Stomach (tissue), 9 donors: ENCODE results near the gene TGFB1. TPM values are rescaled to one million over a fixed set of nuclear protein-coding genes. Genes with fewer than 3 reads are reported as not detected.

Experiments used
- DNase-seq, 2 donors: peaks; one replicate each; pipeline versions ENCODE4 v3.0.0 to v3.0.0-alpha.2; 2013 to 2019
- H3K27ac ChIP-seq, 5 donors: fragments of 200-600 bp in 4 of 5; sonication (generic) in 4 of 5; one replicate each; pipeline ENCODE4 v1.5.1; 2013 to 2019; ENCODE audit warnings: mild to moderate bottlenecking in 1 of 5, moderate library complexity in 1 of 5
- H3K27me3 ChIP-seq, 3 donors: fragments of 200-600 bp; sonication (generic); one replicate each; pipeline ENCODE4 v1.5.1; 2017 to 2019; ENCODE audit warnings: mixed run types in 1 of 3
- H3K36me3 ChIP-seq, 4 donors: fragments of 200-600 bp; sonication (generic); 1 replicate in 3 of 4; 2 replicates in 1 of 4; pipeline ENCODE4 v1.5.1; 2016 to 2019
- H3K4me1 ChIP-seq, 4 donors: fragments of 200-600 bp; sonication (generic); one replicate each; pipeline ENCODE4 v1.5.1; 2016 to 2019
- H3K4me3 ChIP-seq, 4 donors: fragments of 200-600 bp; sonication (generic) in 3 of 4; one replicate each; pipeline ENCODE4 v1.5.1; 2016 to 2019; ENCODE audit warnings: mild to moderate bottlenecking in 1 of 4
- H3K9me3 ChIP-seq, 4 donors: fragments of 200-600 bp; sonication (generic); one replicate each; pipeline ENCODE4 v1.5.1; 2016 to 2019
- CTCF ChIP-seq, 7 experiments: fragments of 450-650 bp in 4 of 7; fragments of 200-600 bp in 3 of 7; sonication (generic) in 3 of 7; IDR thresholded peaks; one replicate each; pipeline ENCODE4 v1.5.1; 2016 to 2019; ENCODE audit warnings: antibody characterized with exemption in 7 of 7, control low read depth in 2 of 7, mild to moderate bottlenecking in 1 of 7
- EP300 ChIP-seq: sonication (generic); formaldehyde crosslinking; IDR thresholded peaks from one replicate; pipeline ENCODE4 v1.6.1; 2017; ENCODE audit warnings: antibody characterized with exemption
- POLR2A ChIP-seq, 4 donors: fragments of 450-650 bp; IDR thresholded peaks; one replicate each; pipeline ENCODE4 v1.6.1; 2016; ENCODE audit warnings: antibody characterized with exemption in 4 of 4, control low read depth in 2 of 4, mild to moderate bottlenecking in 1 of 4, moderate library complexity in 1 of 4
- POLR2AphosphoS5 ChIP-seq, 3 donors: sonication (generic); formaldehyde crosslinking; IDR thresholded peaks; one replicate each; pipeline ENCODE4 v1.6.1; 2016; ENCODE audit warnings: antibody characterized with exemption in 3 of 3
- WGBS, 5 donors: extraction: QIAGEN DNeasy Blood & Tissue Kit in 3 of 5; methylation state at CpG; one replicate each; pipeline versions ENCODE4 v1.1.5 to v1.1.7; 2013 to 2018; 5-methylcytosine and 5-hydroxymethylcytosine counted together
- intact Hi-C: fragments of 100-400 bp; cut with DNase I; formaldehyde crosslinking; loops from one replicate; pipeline ENCODE4 v1.15.1; 2023; ENCODE audit warnings: low total_unique reads
- polyA plus RNA-seq, 3 donors: library from polyadenylated mRNA; stranded (reverse); fragments of 200-250 nt; gene quantifications; one replicate each; pipeline ENCODE4 v1.2.3, GENCODE V29; 2013
- total RNA-seq, 5 donors: library from RNA; depleted of rRNA; stranded (reverse); fragments of >200 nt; gene quantifications; one replicate each; pipeline versions ENCODE4 v1.1.0 to v1.2.3, GENCODE V29; 2014 to 2016
- donor health status: healthy with polysubstance abuse.
- donor health status: Bipolar disorder and iron deficiency.
- donor health status: healthy.

Gene TGFB1
- total and polyA plus RNA-seq, 8 donors = 1.3 to 54.3 (median 14.5) TPM

GRCh38 chr19:41328157-41328841 is 25.4 kb downstream of the TGFB1 start:
- no peak for DNase-seq
- WGBS, 5 donors = 24 to 49% (median 26%) methylated on average over 17 to 22 of the region's 22 CpGs
- Histone ChIP-seq H3K27ac (peak overlapping the region; percentile 47 to 91 (median 87)), H3K9me3 (no peaks in the 10 kb centered on the region), H3K4me3 (peak overlapping the region; percentile 29 to 44 (median 34)), H3K36me3 (peaks cover 13 to 45% (median 38%) of the 10 kb centered on the region in 4 donors), H3K27me3 (no peaks in the 10 kb centered on the region), H3K4me1 (peaks cover 60 to 92% (median 67%) of the 10 kb centered on the region in 4 donors)
- intact Hi-C loops = no loop called here
- TF ChIP-seq POLR2A (IDR thresholded peaks at IDR 0.05) = no peak
- TF ChIP-seq EP300 = no peak
- no peak for TF ChIP-seq CTCF (IDR thresholded peaks at IDR 0.05)
- TF ChIP-seq POLR2AphosphoS5 (IDR thresholded peaks at IDR 0.05) = no peak

- intact Hi-C loops = no loop called here
- H3K36me3 ChIP-seq = peaks cover 13 to 47% (median 40%) of the 10 kb centered on the region in 4 donors
- H3K27me3 ChIP-seq = no peaks in the 10 kb centered on the region
- TF ChIP-seq POLR2AphosphoS5 (IDR thresholded peaks at IDR 0.05) (peak in 2 of 3 donors; percentile 64 to 65), CTCF (IDR thresholded peaks at IDR 0.05) (no peak)
- peak overlapping the region; percentile 47 to 91 (median 87) for H3K27ac ChIP-seq
- H3K9me3 ChIP-seq = no peaks in the 10 kb centered on the region
- H3K4me1 ChIP-seq = peaks cover 66 to 94% (median 74%) of the 10 kb centered on the region in 4 donors
- peak overlapping the region; percentile 29 to 44 (median 34) for H3K4me3 ChIP-seq
- DNase-seq = peak; percentile 87 to 92
- WGBS, 5 donors = 11 to 27% (median 14%) methylated on average over 12 to 33 of the region's 33 CpGs
Measured at GRCh38 chr19:41327576-41328156, 26.1 kb downstream of the TGFB1 start.

DNA sequence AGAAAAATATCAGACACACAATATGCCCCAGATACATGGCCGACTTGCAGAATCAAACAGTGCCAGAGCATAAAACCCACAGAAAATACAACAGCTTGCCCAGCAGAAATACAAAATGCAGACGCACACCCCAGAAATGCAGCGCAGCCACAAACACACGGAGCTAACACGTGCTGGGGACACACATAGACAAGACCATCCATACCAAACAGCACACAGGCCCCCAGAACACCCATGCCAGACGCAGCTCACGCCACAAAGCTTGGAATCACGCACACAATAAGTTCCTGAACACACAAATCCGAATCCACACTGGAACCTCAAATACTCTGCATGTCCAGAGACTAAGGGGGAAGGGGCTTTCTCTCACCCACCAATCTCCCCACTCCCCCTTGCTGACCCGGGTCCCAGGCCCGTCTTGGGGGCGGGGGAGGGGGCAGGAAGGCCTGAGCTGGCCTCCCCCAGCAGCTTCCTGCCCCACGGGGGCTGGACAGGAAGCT is 26.6 kb downstream of the TGFB1 start:
- H3K27ac ChIP-seq = peak overlapping the region; percentile 47 to 91 (median 87)
- H3K27me3 ChIP-seq = no peaks in the 10 kb centered on the region
- H3K4me3 ChIP-seq = peak overlapping the region; percentile 29 to 44 (median 34)
- H3K36me3 ChIP-seq = peaks cover 17 to 47% (median 40%) of the 10 kb centered on the region in 4 donors
- TF ChIP-seq CTCF (IDR thresholded peaks at IDR 0.05) (no peak), POLR2A (IDR thresholded peaks at IDR 0.05) (no peak), EP300 (no peak), POLR2AphosphoS5 (IDR thresholded peaks at IDR 0.05) (no peak)
- H3K9me3 ChIP-seq = no peaks in the 10 kb centered on the region
- no peak for DNase-seq
- peaks cover 72 to 95% (median 79%) of the 10 kb centered on the region in 4 donors for H3K4me1 ChIP-seq
- intact Hi-C loops = no loop called here
- 14 to 39% (median 23%) methylated on average over 11 to 13 of the region's 13 CpGs for WGBS, 5 donors

- Histone ChIP-seq H3K36me3 (peaks cover 9 to 45% (median 36%) of the 10 kb centered on the region in 4 donors), H3K4me3 (peak overlapping the region; percentile 29 to 42 (median 36)), H3K27me3 (no peaks in the 10 kb centered on the region), H3K4me1 (peaks cover 77 to 98% (median 88%) of the 10 kb centered on the region in 4 donors), H3K27ac (peak overlapping the region; percentile 71 to 91 (median 87)), H3K9me3 (no peaks in the 10 kb centered on the region)
- WGBS, 5 donors = 15 to 51% (median 19%) methylated on average over 10 to 30 of the region's 30 CpGs
- TF ChIP-seq EP300 (no peak), POLR2AphosphoS5 (IDR thresholded peaks at IDR 0.05) (peak in 1 of 3 donors; percentile 21)
- intact Hi-C loops = no loop called here
- DNase-seq = peak in 1 of 2 donors; percentile 76
Measured at GRCh38 chr19:41325947-41326706, 27.6 kb downstream of the TGFB1 start.
